Chondrocyte (in vitro differentiated cells): ENCODE data around the gene SYNJ2. TPM values are rescaled to one million over a fixed set of nuclear protein-coding genes. Genes with fewer than 3 reads are reported as not detected.
A peak's percentile ranks its signal among the peaks of the same experiment; 100 is the strongest.

Source experiments
- DNase-seq: peaks from one replicate; pipeline ENCODE4 v3.0.0; 2021; ENCODE audit warnings: mixed read lengths, low spot score
- H3K27ac Mint-ChIP-seq: one replicate; pipeline ENCODE4 v1.8.0; 2021; ENCODE audit warnings: mild to moderate bottlenecking, moderate library complexity, mixed read lengths; ENCODE audit not compliant: unreplicated experiment
- H3K27me3 Mint-ChIP-seq: 2 replicates; pipeline ENCODE4 v1.8.0; 2021; ENCODE audit warnings: low read depth, mixed read lengths
- H3K36me3 Mint-ChIP-seq: 2 replicates; pipeline ENCODE4 v1.8.0; 2021; ENCODE audit warnings: low read depth, mixed read lengths
- H3K4me1 Mint-ChIP-seq: 2 replicates; pipeline ENCODE4 v1.8.0; 2021; ENCODE audit warnings: low read depth, mild to moderate bottlenecking, mixed read lengths
- H3K4me3 Mint-ChIP-seq: one replicate; pipeline ENCODE4 v1.8.0; 2021; ENCODE audit warnings: mild to moderate bottlenecking, moderate library complexity, mixed read lengths; ENCODE audit not compliant: unreplicated experiment
- H3K9me3 Mint-ChIP-seq: 2 replicates; pipeline ENCODE4 v1.8.0; 2021; ENCODE audit warnings: low read depth, mixed read lengths
- total RNA-seq: library from RNA; stranded (reverse); gene quantifications from 3 replicates; pipeline ENCODE4 v1.2.1, GENCODE V29; 2021
- TF ChIP-seq, protein P1 (sequence below): fragments of 200-600 bp; sonication (generic); IDR thresholded peaks from 2 replicates; pipeline ENCODE4 v1.5.0; 2021; ENCODE audit warnings: antibody characterized with exemption, mild to moderate bottlenecking, moderate library complexity

The SYNJ2 gene
- total RNA-seq, 1 donor from 2014 or later = 53.1 TPM

GRCh38 chr6:158038291-158039177, 56.9 kb downstream of the SYNJ2 start:
- Mint-ChIP-seq H3K4me1 (peaks cover 67% of the 10 kb centered on the region), H3K4me3 (no peak overlapping the region), H3K27me3 (no peaks in the 10 kb centered on the region), H3K9me3 (no peaks in the 10 kb centered on the region), H3K36me3 (peaks cover 17% of the 10 kb centered on the region), H3K27ac (peak overlapping the region; percentile 97)
- peak; percentile 87 for DNase-seq
- TF ChIP-seq, protein P1, sequence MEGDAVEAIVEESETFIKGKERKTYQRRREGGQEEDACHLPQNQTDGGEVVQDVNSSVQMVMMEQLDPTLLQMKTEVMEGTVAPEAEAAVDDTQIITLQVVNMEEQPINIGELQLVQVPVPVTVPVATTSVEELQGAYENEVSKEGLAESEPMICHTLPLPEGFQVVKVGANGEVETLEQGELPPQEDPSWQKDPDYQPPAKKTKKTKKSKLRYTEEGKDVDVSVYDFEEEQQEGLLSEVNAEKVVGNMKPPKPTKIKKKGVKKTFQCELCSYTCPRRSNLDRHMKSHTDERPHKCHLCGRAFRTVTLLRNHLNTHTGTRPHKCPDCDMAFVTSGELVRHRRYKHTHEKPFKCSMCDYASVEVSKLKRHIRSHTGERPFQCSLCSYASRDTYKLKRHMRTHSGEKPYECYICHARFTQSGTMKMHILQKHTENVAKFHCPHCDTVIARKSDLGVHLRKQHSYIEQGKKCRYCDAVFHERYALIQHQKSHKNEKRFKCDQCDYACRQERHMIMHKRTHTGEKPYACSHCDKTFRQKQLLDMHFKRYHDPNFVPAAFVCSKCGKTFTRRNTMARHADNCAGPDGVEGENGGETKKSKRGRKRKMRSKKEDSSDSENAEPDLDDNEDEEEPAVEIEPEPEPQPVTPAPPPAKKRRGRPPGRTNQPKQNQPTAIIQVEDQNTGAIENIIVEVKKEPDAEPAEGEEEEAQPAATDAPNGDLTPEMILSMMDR = no peak

GRCh38 chr6:158039178-158039557, 57.5 kb downstream of the SYNJ2 start:
- Mint-ChIP-seq H3K9me3 (no peaks in the 10 kb centered on the region), H3K4me3 (no peak overlapping the region), H3K27ac (peak overlapping the region; percentile 97), H3K4me1 (peaks cover 67% of the 10 kb centered on the region), H3K27me3 (no peaks in the 10 kb centered on the region), H3K36me3 (peaks cover 19% of the 10 kb centered on the region)
- peak; percentile 89 for DNase-seq
- TF ChIP-seq, protein P1 = no peak

DNA sequence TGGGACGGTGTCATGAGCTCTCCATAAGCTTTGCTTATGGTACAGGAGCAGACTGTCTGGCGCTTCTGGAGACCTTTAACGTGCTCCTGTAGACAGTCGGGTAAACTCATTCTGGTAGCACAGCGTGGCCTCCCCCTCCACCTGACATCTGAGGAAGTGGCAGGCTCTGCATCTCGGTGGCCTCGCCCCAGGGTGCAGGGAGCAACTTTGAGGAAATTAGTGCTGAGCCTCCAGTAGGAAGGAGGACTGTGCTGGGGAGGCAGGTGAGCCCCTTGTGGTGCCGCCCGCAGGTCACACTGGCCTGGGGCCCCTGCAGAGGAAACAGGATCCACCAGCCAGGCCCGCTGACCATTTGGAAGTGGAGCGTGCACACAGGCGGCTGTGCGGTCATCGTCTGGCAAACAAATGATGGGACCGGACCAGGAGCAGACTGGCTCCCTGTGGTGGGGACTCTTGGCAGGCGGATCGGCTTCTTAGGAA, 57.9 kb downstream of the SYNJ2 start:
- no peaks in the 10 kb centered on the region for H3K27me3 Mint-ChIP-seq
- no peak overlapping the region for H3K4me3 Mint-ChIP-seq
- DNase-seq = peak; percentile 86
- H3K4me1 Mint-ChIP-seq = peaks cover 67% of the 10 kb centered on the region
- no peaks in the 10 kb centered on the region for H3K9me3 Mint-ChIP-seq
- TF ChIP-seq, protein P1 = peak; percentile 11
- peak overlapping the region; percentile 97 for H3K27ac Mint-ChIP-seq
- H3K36me3 Mint-ChIP-seq = peaks cover 18% of the 10 kb centered on the region

- peak overlapping the region; percentile 97 for H3K27ac Mint-ChIP-seq
- peaks cover 67% of the 10 kb centered on the region for H3K4me1 Mint-ChIP-seq
- peaks cover 18% of the 10 kb centered on the region for H3K36me3 Mint-ChIP-seq
Observed at GRCh38 chr6:158040051-158040803, 58.6 kb downstream of the SYNJ2 start.

More at GRCh38 chr6:158040051-158040803, 58.6 kb downstream of the SYNJ2 start:
- peak; percentile 6 for DNase-seq
- no peaks in the 10 kb centered on the region for H3K27me3 Mint-ChIP-seq
- H3K9me3 Mint-ChIP-seq = no peaks in the 10 kb centered on the region
- TF ChIP-seq, protein P1 = no peak
- peak overlapping the region; percentile 44 for H3K4me3 Mint-ChIP-seq
